Measurements from ENCODE around the gene SLC1A7.
A peak's percentile ranks its signal among the peaks of the same experiment; 100 is the strongest.
"Not testable (repeated sequence)": the region's sequence is repeated elsewhere in the genome, so short reads cannot be mapped to it uniquely, and the experiment has no call there.

The SLC1A7 gene

GRCh38 chr1:53142226-53142853 lies at the start of gene SLC1A7:
Gene SLC1A7, minus strand, starts transcription at chr1:53142638. Its CDS starts 189 bp downstream, at chr1:53142449.
- no peak for DNase-seq

- DNase-seq = no peak
Observed at GRCh38 chr1:53190210-53190611, 47.8 kb upstream of the SLC1A7 start.

DNA sequence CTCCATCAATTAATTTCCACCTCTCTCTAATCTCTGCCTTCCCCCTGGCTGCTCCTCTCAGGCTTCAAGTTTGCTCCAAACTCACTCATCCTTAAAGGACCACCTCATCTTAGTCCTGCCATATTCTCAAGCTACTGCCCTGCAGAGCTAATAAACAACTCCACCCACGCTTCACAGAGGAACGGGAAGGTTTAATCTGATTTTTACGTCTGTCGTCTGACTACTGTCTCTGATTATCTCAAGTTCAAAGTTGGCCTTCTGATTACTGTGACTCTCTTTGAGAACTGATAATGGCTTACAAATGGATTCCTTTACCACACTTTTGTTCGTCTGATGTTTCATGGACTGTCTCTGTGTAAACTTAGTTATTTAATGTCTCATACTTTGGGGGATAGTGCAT lies 46.6 kb upstream of the SLC1A7 start:
- no peak for DNase-seq

DNA sequence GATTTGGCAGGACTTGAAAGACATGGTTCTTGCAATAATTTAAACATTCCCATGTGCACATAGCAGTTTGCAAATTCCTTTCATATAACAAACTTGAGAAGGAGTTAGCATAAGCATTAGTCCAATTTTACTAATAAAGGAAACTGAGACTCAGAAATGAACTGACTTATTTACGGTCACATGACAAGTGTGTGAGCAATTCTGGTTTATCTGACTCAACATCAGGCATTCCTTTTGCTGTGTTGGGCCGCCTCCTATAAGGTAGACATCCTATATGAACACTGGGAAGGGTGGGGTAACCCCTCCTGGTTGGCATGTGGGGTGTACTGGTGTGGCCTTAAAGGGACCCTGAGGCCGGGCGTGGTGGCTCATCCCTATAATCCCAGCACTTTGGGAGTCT lies 45.7 kb upstream of the SLC1A7 start:
- DNase-seq = no peak

- DNase-seq = no peak
Observed at GRCh38 chr1:53187401-53187800, 45.0 kb upstream of the SLC1A7 start.

- DNase-seq = no peak
Observed at GRCh38 chr1:53186533-53186932, 44.1 kb upstream of the SLC1A7 start.

DNA sequence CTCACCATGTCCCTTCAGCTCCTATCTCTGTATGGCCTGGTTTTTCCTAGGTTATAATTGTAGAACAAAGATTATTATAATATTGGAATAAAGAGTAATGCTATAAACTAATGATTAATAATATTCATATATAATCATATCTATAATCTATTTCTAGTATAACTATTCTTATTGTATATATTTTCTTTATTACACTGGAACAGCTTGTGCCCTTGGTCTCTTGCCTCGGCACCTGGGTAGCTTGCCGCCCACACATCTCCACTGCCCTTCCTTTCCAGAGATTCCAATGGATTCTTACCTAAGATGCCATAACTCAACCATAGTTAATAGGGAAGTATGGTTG lies 43.5 kb upstream of the SLC1A7 start:
- not testable (repeated sequence) for DNase-seq

- no peak for DNase-seq
Observed at GRCh38 chr1:53183095-53183990, 40.9 kb upstream of the SLC1A7 start.

GRCh38 chr1:53182716-53183094 lies 40.3 kb upstream of the SLC1A7 start:
- DNase-seq = no peak

DNA sequence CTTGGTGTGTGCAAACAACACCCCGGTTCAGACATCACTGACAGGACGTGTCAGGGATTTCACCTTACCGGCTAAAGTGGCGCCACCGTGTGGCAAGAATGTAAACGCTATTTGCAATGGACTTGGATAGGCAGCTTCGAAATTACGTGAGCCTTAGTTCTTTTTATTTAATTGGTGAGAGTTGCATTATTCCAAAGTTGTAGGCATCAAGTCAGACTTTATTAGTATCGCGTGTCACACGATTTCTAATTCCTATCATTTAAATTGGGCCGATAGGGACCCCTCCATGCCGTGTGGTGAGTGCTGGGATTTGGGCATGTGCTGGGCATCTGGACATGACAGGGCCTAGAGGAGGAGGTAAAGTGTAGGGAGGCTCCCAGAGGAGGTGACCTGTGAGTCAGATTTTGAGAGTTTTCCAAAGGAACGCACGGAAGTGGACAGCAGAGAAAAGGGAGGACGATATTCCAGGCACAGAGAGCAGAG lies 39.7 kb upstream of the SLC1A7 start:
- DNase-seq = peak; percentile 4 to 49

GRCh38 chr1:53180951-53181350 lies 38.5 kb upstream of the SLC1A7 start:
- no peak for DNase-seq

DNA sequence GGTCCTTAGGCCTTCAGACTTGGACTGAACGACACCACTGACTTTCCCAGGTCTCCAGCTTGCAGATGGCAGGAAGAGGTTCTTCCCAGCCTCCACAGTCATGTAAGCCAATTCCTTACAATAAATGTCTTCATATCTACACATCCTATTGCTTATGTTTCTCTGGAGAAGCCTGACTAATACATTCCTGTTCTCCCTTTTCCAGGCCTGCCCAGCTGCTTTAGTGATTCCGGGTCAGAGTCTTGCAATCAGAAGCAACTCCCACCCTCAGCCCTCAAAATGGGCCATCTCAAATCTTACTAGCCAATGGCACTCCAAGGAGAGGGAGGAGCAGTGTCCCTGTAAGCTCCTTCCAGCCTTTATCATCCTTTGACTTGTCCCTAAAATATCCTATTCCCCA lies 37.8 kb upstream of the SLC1A7 start:
- DNase-seq = no peak

DNA sequence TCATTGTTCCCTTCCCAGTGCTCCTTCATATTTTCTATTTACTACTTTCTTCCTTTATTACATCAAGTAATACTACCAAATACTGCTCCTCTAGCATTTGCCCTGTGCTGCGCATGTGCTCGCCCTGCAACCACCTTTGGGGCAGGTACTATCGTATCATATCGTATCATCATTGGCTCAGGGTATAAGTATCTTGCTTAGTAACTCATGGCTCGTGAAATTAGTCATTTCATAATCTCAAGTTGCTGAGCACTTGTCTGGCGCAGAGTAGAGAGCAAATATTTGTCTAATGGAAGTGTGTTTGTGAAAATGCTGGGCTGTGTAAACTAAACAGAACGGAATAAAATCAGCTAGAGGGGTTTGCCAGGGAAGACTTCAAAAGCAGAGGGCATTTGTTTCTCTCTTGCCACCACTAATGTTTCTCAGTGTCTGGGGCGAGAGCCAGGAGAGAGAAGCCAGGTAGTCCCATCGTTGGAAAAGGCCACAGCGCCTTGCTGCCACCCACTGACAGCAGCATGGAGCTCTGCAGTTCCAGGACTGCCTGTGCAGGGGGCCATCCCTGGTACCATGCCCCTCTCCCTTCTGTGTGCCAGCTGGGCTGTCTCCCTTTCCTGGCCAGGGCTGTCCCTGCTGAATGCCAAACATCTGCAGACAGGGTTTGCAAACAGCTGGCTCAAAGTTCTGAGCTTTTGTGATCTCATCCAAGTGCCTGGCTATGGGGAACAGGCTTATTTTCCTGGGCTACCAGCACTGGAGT lies 34.2 kb upstream of the SLC1A7 start:
- no peak for DNase-seq

- DNase-seq = no peak
Observed at GRCh38 chr1:53174971-53175913, 32.8 kb upstream of the SLC1A7 start.

DNA sequence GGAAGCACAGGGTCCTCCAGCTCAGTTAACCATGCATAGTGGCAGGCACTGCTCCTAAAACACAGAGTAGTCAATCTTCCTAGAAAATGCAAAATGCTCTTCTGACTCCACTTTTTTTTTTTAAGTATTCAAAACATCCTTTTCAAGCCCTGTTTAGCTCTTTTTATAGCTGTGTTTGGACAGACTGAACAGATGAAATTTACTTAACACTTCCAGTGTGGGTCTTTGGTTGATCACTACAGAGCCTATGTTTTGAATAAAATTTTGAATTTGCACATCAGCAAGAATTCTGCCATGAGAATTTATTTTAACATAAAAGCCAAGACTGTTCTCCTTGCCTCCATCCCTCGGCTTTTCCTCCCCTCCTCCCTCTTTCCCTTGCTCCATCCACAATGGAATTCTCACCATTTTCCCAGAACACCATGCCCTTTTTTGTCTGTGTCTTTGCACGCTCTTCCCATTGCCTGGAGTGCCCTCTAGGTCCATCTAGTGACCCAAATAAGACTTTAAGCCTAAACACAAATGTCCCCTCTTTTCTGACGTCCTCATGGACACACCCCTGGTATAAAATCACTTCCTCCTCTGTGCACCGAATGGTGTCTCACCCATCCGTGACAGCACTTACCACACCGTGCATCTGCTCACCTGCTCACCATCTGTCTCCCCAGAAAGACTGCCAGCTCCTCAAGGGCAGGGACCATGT lies 30.1 kb upstream of the SLC1A7 start:
- DNase-seq = peak in 1 of 2 experiments; percentile 5

DNA sequence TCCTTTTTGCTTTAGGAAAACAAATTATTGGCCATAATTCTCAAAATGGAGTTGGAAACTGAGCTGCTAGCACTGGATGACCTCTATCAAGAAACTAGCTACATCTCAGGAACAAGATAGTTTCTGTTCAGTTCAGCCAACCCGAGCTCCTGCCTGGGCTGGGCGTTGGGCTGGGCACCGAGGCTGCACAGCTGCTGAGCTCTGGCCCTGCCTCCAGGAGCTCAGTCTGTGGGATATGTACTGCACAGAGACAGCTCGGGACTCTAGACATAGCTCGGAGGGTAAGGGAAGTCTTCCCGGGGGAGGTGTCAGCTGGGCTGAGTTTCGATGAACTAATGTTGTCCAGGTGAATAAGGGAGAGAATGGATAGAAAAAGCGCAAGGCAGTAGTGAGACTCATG lies 24.5 kb upstream of the SLC1A7 start:
- DNase-seq = no peak

DNA sequence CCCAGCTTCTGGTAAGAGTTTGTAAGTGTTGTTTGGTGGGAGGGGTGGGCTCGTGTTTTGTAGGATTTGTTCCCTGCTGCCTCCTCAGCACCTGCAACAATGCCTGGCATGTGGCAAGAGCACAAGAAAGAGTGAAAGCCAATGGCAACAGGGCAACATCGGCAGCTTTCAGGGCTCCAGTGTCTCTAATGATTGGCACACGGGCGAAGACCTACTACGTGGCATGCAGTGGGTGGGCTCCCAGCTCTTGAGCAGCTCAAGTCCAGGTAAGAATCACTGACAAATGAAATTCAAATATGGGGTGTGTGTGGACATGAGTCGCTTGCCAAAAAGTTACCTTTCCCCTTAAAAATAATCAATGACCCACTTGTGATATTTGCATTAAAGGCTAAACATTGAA lies 23.9 kb upstream of the SLC1A7 start:
- DNase-seq = no peak

- DNase-seq = no peak
Observed at GRCh38 chr1:53165408-53165961, 23.0 kb upstream of the SLC1A7 start.

DNA sequence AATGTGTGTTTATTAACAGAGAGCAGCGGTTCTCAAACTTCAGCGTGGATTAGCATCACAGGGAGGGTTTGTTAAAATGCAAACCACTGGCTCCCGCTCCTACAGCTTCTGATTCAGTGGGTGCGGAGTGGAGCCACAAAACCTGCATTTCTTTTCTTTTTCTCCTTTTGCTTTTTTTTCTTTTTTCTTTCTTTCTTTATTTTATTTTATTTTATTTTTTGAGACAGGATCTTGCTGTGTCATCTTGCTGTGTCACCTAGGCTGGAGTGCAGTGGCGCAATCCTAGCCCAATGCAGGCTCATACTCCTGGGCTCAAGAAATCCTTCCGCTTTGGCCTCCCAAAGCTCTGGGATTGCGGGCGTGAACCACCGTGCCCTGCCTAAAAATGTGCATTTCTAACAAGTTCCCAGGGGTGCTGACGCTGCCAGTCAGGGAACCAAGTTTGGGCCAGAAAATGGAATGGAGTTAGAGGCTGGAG lies 20.9 kb upstream of the SLC1A7 start:
- no peak for DNase-seq

GRCh38 chr1:53162621-53163020 lies 20.2 kb upstream of the SLC1A7 start:
- DNase-seq = no peak

- no peak for DNase-seq
Observed at GRCh38 chr1:53160924-53161378, 18.5 kb upstream of the SLC1A7 start.
